Epithelial cell of proximal tubule (primary cell): ENCODE results near the gene ERMARD. TPM values are rescaled to one million over a fixed set of nuclear protein-coding genes. Genes with fewer than 3 reads are reported as not detected.

Experiments
- DNase-seq: peaks from one replicate; pipeline ENCODE4 v3.0.0-alpha.2; 2011; ENCODE audit warnings: low read depth
- H3K4me3 ChIP-seq: 2 replicates; pipeline ENCODE4 v1.5.1; 2011; ENCODE audit warnings: low read depth, mild to moderate bottlenecking, low read length
- total RNA-seq: library from RNA; depleted of rRNA; stranded (reverse); fragments of >200 nt; gene quantifications from 2 replicates; pipeline ENCODE4 v1.2.3, GENCODE V29; 2015
- TF ChIP-seq, protein P1 (sequence below): conservative IDR thresholded peaks from 2 replicates; pipeline ENCODE4 v1.5.1; 2012; ENCODE audit warnings: low read depth, mild to moderate bottlenecking, low read length

Gene ERMARD
- total RNA-seq, 1 donor from 2014 or later, result 9.1 TPM

DNA sequence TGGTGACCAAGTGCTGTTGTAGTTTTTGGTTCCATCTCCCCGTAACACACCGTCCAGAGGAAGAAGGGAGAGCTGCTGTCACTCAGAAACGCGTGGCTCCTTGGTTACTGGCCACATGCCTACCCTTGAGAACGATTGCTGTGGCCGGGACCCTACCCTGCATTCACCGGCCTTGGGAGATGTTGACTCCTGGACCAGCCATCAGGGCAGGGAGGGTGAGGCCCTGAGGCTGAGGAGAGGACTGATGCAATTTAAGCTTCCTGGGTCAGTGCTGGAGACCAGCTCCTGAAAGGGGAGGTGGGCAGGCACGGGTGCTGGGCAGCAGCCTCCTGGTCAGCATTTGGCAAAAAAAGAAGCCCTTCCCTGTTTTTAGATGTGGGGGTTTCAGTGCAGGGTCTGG lies 31.5 kb downstream of the ERMARD start:
- no peak for DNase-seq
- H3K4me3 ChIP-seq, result no peak overlapping the region
- TF ChIP-seq, protein P1, sequence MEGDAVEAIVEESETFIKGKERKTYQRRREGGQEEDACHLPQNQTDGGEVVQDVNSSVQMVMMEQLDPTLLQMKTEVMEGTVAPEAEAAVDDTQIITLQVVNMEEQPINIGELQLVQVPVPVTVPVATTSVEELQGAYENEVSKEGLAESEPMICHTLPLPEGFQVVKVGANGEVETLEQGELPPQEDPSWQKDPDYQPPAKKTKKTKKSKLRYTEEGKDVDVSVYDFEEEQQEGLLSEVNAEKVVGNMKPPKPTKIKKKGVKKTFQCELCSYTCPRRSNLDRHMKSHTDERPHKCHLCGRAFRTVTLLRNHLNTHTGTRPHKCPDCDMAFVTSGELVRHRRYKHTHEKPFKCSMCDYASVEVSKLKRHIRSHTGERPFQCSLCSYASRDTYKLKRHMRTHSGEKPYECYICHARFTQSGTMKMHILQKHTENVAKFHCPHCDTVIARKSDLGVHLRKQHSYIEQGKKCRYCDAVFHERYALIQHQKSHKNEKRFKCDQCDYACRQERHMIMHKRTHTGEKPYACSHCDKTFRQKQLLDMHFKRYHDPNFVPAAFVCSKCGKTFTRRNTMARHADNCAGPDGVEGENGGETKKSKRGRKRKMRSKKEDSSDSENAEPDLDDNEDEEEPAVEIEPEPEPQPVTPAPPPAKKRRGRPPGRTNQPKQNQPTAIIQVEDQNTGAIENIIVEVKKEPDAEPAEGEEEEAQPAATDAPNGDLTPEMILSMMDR, result no peak

DNA sequence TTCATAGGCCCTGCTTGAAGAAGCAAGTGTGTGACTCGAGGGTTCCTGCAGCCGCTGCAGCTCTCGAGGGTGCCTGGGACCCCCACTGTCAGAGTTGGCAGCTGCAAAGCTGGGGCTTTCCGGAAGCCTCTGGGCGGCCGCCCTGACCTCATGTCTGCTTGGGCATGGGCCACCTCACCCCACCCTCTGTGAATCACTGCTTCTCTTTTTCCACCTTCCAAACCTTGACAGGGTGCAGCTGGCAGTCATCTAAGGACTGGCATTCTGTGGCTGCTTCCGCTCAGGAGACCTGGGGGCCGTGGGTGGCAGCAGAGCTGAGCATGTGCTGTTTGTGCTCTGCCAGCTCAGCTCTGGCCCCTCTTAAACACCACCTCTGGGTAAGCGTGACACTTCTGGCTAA lies 32.0 kb downstream of the ERMARD start:
- DNase-seq, result no peak
- TF ChIP-seq, protein P1, result no peak
- H3K4me3 ChIP-seq, result no peak overlapping the region

DNA sequence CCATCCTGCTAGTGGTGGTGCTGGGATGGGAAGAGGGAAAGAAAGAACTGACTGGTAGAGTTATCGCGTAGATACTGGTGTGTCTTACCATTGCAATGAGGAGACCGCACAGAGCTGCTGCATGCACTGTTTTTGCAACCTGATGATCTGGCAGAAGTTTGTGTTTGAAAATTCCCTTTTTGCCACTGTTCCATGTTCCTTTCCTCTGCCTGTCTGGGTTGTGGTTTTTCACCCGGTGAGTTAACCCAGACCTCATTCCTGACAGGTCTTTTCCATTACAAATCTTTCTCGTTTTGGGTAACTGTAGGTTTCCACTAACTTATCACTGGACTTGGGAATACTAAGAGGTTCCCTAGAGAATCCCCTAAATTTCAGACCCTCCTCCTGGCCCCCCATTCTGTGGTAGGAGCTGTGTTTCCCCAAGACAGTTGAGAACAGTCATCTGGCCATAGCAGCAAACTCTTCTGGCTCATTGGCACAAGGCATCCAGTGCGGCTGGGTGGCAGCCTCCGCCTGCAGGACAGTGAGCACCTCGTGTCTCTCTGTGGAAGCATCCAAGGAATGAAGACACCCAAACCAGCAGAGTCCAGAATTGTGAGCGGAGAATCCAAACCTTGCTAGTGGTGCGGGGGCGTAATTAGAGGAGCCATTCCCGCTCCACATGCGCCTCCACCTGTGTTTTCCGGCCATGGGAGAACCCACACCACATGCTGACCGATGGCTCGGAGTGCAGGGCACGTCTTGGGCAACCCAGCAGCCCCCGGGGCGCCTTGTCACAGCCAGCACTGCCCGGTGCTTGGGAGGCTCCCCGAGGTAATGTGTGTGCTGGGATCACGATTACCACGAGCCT lies 32.8 kb downstream of the ERMARD start:
- no peak for DNase-seq
- TF ChIP-seq, protein P1, result no peak
- no peak overlapping the region for H3K4me3 ChIP-seq

DNA sequence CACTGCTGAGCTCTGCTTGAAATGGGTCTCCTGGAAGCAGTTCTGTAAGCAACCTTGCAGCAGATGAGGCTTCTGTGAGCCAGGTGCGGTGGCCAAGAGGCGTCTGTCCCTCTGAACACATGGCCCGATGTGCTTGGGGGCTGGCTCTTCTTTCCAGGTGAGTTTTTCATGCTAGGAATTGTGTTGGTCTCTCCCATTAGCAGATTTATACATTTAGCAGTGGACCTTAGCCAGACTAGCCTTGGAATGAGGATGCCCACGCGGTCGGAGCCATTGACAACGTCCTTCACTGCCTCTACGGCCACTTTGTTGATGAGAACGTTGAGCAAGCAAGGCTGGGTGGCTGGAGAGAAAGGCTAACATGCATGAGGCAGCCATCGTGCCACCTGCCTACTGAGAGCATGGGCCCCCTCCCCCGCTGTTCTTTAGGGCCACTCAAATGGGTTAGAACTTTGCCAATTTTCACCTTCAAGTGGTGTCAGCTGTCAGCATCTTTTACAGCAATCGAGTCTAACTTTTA lies 33.5 kb downstream of the ERMARD start:
- TF ChIP-seq, protein P1, result no peak
- no peak overlapping the region for H3K4me3 ChIP-seq
- DNase-seq, result no peak

DNA sequence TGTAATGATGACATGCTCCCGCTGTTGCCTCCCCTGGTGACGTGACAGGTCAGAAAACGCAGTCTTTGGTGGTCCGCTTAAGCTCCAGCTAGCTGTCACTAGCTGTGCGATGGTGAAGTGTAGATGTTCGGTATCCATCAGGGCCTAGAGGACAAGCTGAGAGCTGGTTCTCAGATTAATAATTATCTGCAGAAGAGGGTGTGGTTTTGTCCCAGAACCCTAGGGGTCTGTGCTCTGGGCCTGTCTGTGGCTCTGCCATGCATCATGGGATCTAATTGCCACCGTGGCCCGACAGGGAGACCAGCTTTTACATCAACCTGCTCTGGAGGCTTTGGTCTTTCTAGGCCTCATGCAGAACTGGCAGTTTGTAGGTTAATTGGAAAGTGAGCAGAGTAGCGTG lies 34.1 kb downstream of the ERMARD start:
- H3K4me3 ChIP-seq, result no peak overlapping the region
- TF ChIP-seq, protein P1, result no peak
- no peak for DNase-seq

DNA sequence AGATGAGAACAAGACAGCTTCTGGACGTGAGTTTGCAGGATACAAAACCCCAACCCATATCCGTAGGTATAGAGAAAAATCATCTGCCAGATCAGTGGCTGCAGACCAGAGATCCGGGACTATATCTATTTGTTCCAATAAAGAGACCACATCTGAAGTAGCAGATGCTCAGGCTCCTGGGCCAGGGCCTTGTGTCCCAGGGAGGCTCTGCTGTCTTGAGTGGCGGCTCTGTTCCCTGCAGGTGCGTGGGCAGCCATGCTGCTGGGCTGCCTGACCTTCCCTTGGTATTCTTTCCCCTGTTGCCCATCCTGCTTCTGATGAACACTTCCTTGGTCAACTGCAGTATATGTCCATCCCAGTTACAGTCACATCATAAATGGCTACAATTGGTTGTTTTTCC lies 34.9 kb downstream of the ERMARD start:
- no peak for DNase-seq
- H3K4me3 ChIP-seq, result no peak overlapping the region
- TF ChIP-seq, protein P1, result no peak

DNA sequence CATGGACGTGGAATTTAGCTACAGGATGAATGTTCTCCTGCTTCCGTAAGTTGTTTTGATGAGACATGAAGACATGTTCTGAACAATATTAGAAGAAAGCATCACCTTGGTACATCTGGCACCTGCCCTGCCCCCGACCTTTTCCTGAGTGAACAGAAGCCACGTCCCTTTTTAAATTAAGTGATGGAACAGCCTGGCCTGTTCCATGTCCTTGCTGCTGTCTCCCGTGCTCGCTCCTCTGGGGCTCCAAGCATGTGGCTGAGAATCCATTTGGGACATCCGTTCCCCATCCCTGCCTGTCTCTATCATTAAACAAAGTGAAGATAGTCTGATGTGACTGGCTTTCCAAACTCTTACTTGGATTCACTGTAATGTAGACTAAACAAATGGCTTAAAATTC lies 36.4 kb downstream of the ERMARD start:
- no peak overlapping the region for H3K4me3 ChIP-seq
- DNase-seq, result no peak
- TF ChIP-seq, protein P1, result no peak
